DND-41 (cell line): ENCODE data around the gene B4GALT6.

Source experiments
- ATAC-seq: fragments of 200-7000 bp; cut with Tn5 transposase; 3 replicates; pipeline ENCODE4 v1.9.1; 2021; ENCODE audit warnings: low read depth; ENCODE audit not compliant: insufficient read depth
- DNase-seq: peaks from one replicate; pipeline ENCODE4 v3.0.0-alpha.2; 2020
- H2AFZ ChIP-seq: 2 replicates; pipeline ENCODE4 v1.6.0; 2012; ENCODE audit warnings: low read depth, low read length
- H3K27ac ChIP-seq: 2 replicates; pipeline ENCODE4 v1.5.1; 2012; ENCODE audit warnings: low read length, inconsistent platforms
- H3K27me3 ChIP-seq: fragments of 200-600 bp; sonication (generic); 2 replicates; pipeline ENCODE4 v1.6.0; 2012; ENCODE audit warnings: low read length, mild to moderate bottlenecking, inconsistent platforms; ENCODE audit not compliant: insufficient read depth, poor library complexity
- H3K36me3 ChIP-seq: 2 replicates; pipeline ENCODE4 v1.5.1; 2012; ENCODE audit warnings: low read length, inconsistent platforms; ENCODE audit not compliant: insufficient read depth
- H3K4me1 ChIP-seq: 2 replicates; pipeline ENCODE4 v1.5.1; 2012; ENCODE audit warnings: mild to moderate bottlenecking, low read length; ENCODE audit not compliant: insufficient read depth
- H3K4me2 ChIP-seq: 2 replicates; pipeline ENCODE4 v1.6.0; 2012; ENCODE audit warnings: mild to moderate bottlenecking, moderate library complexity, low read length, inconsistent platforms; ENCODE audit not compliant: insufficient read depth
- H3K4me3 ChIP-seq, 2 experiments: fragments of 200-600 bp in 1 of 2; shearing (Covaris generic) in 1 of 2; 2 replicates each; pipeline ENCODE4 v1.5.1; 2012 to 2016; ENCODE audit warnings: inconsistent platforms in 2 of 2, low read length in 2 of 2, mild to moderate bottlenecking in 2 of 2, low read depth in 1 of 2, moderate library complexity in 1 of 2
- H3K79me2 ChIP-seq: 2 replicates; pipeline ENCODE4 v1.6.0; 2012; ENCODE audit warnings: low read length, inconsistent platforms; ENCODE audit not compliant: insufficient read depth
- H3K9ac ChIP-seq: 2 replicates; pipeline ENCODE4 v1.6.0; 2012; ENCODE audit warnings: low read depth, mild to moderate bottlenecking, inconsistent platforms, low read length, moderate library complexity
- H3K9me3 ChIP-seq: 2 replicates; pipeline ENCODE4 v1.5.1; 2012; ENCODE audit warnings: low read length, moderate library complexity, mild to moderate bottlenecking, inconsistent platforms; ENCODE audit not compliant: insufficient read depth, severe bottlenecking
- H4K20me1 ChIP-seq: 2 replicates; pipeline ENCODE4 v1.6.0; 2012; ENCODE audit warnings: low read length; ENCODE audit not compliant: insufficient read depth
- EZH2 ChIP-seq: IDR thresholded peaks from 3 replicates; pipeline ENCODE4 v1.6.1; 2012; ENCODE audit warnings: borderline replicate concordance, low read depth, mild to moderate bottlenecking, moderate library complexity, low read length, inconsistent platforms; ENCODE audit not compliant: severe bottlenecking
- TF ChIP-seq, protein P1 (sequence below): IDR thresholded peaks from 2 replicates; pipeline ENCODE4 v1.5.1; 2012; ENCODE audit warnings: borderline replicate concordance, low read length, moderate library complexity, mild to moderate bottlenecking; ENCODE audit not compliant: poor library complexity, severe bottlenecking; ENCODE audit errors: extremely low read depth

The B4GALT6 gene

DNA sequence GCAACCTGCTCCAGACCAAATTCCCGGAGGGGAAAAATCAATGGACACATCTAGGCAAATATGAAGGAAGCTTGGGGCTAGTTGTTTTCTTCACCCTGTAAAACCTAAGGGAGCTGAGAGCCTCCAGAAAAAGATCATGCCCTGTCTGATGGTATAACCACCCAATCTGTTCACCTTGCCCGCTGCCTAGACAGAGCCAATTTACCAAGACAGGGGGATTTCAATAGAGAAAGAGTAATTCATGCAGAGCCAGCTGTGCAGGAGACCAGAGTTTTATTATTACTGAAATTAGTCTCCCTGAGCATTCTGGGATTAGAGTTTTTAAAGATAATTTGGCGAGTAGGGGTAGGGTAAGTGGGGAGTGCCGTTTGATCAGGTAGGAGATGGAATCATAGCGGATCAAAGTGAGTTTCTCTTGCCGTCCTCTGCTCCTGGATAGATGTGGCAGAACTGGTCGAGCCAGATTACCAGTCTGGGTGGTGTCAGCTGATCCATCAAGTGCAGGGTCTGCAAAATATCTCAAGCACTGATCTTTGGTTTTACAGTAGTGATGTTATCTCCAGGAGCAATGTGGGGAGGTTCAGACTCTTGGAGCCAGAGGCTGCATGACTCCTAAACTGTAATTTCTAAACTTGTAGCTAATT is 35.1 kb upstream of the B4GALT6 start:
- Histone ChIP-seq H3K79me2 (no peaks in the 10 kb centered on the region), H4K20me1 (no peaks in the 10 kb centered on the region), H3K27me3 (peaks cover 6% of the 10 kb centered on the region), H3K4me3 (no peak overlapping the region), H3K4me1 (no peaks in the 10 kb centered on the region), H2AFZ (no peak overlapping the region), H3K36me3 (no peaks in the 10 kb centered on the region), H3K4me2 (no peak overlapping the region), H3K9me3 (peaks cover 7% of the 10 kb centered on the region), H3K9ac (no peak overlapping the region), H3K27ac (no peak overlapping the region)
- TF ChIP-seq, protein P1, sequence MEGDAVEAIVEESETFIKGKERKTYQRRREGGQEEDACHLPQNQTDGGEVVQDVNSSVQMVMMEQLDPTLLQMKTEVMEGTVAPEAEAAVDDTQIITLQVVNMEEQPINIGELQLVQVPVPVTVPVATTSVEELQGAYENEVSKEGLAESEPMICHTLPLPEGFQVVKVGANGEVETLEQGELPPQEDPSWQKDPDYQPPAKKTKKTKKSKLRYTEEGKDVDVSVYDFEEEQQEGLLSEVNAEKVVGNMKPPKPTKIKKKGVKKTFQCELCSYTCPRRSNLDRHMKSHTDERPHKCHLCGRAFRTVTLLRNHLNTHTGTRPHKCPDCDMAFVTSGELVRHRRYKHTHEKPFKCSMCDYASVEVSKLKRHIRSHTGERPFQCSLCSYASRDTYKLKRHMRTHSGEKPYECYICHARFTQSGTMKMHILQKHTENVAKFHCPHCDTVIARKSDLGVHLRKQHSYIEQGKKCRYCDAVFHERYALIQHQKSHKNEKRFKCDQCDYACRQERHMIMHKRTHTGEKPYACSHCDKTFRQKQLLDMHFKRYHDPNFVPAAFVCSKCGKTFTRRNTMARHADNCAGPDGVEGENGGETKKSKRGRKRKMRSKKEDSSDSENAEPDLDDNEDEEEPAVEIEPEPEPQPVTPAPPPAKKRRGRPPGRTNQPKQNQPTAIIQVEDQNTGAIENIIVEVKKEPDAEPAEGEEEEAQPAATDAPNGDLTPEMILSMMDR, result no peak
- TF ChIP-seq EZH2, result no peak
- DNase-seq (no peak), ATAC-seq (no peak)

DNA sequence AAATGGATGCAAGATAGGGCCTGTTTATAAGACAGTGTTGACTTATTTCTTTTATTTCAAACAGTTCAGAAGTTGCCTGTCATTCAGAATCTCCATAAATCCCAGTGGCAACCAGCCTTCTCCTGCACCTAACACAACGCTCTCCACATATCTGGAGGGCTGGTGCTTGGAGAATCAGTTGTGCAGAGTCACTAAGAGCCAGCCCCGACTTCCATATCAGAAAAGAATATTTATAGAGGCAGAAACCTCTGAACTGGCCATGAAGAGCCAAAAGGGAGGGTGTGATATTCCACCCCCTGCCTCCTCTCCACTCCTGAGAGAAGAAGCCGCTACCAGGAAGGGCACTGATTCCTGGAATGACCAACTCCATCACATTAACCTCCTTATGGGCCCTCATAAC is 34.0 kb upstream of the B4GALT6 start:
- DNase-seq, result no peak
- TF ChIP-seq, protein P1, result no peak
- TF ChIP-seq EZH2, result no peak
- no peak overlapping the region for H2AFZ ChIP-seq

DNA sequence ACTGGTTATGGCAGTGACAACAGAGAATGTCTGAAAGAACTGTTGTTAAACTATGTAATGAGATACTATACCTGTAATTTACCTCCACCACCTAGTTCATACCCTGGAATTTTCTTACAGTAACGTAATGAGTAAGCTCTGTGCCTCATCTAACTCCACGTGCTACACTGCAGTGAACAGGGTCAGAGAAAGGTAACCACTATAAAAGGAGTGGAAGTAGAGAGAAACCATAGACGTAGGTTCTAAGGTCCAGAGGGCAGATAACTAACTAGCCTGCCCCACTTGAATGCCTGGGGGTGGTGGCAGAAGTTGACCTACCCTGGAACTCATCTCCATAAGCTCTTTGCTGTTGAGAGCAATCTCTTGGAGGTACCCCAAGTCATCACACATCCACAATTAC is 32.0 kb upstream of the B4GALT6 start:
- H3K4me3 ChIP-seq, result no peak overlapping the region
- H3K79me2 ChIP-seq, result no peaks in the 10 kb centered on the region
- ATAC-seq (no peak), DNase-seq (no peak)
- H3K9me3 ChIP-seq, result peaks cover 7% of the 10 kb centered on the region
- no peak overlapping the region for H3K4me2 ChIP-seq
- H3K9ac ChIP-seq, result no peak overlapping the region
- H2AFZ ChIP-seq, result no peak overlapping the region
- H3K27me3 ChIP-seq, result no peaks in the 10 kb centered on the region
- no peaks in the 10 kb centered on the region for H3K4me1 ChIP-seq
- no peaks in the 10 kb centered on the region for H4K20me1 ChIP-seq
- TF ChIP-seq, protein P1, result no peak
- TF ChIP-seq EZH2, result no peak
- no peak overlapping the region for H3K27ac ChIP-seq
- no peaks in the 10 kb centered on the region for H3K36me3 ChIP-seq

More for the DNA sequence above, 34.0 kb upstream of the B4GALT6 start:
- H3K27ac ChIP-seq, result no peak overlapping the region
- no peaks in the 10 kb centered on the region for H3K4me1 ChIP-seq
- H3K36me3 ChIP-seq, result no peaks in the 10 kb centered on the region
- peaks cover 7% of the 10 kb centered on the region for H3K9me3 ChIP-seq
- no peak overlapping the region for H3K9ac ChIP-seq
- H3K79me2 ChIP-seq, result no peaks in the 10 kb centered on the region
- no peaks in the 10 kb centered on the region for H4K20me1 ChIP-seq
- H3K27me3 ChIP-seq, result no peaks in the 10 kb centered on the region
- H3K4me2 ChIP-seq, result no peak overlapping the region
- H3K4me3 ChIP-seq, result no peak overlapping the region
- ATAC-seq, result no peak
